CD4-positive, alpha-beta T cell treated with Interleukin-21 for 1 hour (primary cell): Measurements from ENCODE around the gene NUP210.
A peak's percentile ranks its signal among the peaks of the same experiment; 100 is the strongest.

Experiments
- DNase-seq: peaks from one replicate; pipeline ENCODE4 v3.0.0-alpha.2; 2020

The NUP210 gene

DNA sequence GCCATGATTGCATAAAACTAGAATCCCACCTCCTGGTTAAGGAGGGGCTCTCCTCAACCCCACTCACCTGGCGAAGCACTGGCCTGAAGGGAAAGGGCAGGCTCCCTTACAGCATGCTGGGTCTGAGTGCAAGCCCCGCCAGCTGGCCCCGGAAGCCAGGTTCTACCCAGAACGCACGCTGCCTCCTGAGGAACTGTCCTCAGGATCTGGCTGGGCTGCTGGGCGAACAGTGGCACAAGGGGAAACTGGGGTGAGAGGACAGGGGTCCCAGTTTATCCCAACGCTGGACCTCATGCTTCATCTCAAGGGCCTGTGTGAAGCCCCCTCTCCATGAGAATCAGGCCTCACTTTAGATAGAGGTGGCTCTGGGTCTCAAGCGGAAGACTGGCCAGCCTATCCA lies 47.5 kb downstream of the NUP210 start:
- no peak for DNase-seq

- no peak for DNase-seq
Observed at GRCh38 chr3:13372126-13372525, 48.0 kb downstream of the NUP210 start.

GRCh38 chr3:13371100-13372075 lies 48.7 kb downstream of the NUP210 start:
- no peak for DNase-seq

GRCh38 chr3:13370609-13371008 lies 49.5 kb downstream of the NUP210 start:
- no peak for DNase-seq

- no peak for DNase-seq
Observed at GRCh38 chr3:13370055-13370454, 50.1 kb downstream of the NUP210 start.

DNA sequence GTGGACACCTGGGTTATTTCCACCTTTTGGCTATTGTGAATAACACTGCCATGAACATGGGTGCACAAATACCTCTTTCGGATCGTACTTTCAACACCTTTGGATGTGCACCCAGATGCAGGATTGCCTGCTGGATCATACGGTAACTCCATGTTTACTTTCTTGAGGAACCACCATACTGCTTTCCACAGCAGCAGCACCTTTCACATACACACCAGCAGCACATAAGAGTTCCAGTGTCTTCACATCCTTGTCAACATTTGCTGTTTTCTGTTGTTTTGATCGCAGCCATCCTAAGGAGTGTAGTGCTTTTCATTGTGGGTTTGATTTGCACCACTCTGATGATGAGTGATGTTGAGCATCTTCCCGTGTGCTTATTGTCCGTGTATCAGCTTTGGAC lies 51.3 kb downstream of the NUP210 start:
- DNase-seq, result no peak

- DNase-seq, result no peak
Observed at GRCh38 chr3:13367728-13368127, 52.4 kb downstream of the NUP210 start.

DNA sequence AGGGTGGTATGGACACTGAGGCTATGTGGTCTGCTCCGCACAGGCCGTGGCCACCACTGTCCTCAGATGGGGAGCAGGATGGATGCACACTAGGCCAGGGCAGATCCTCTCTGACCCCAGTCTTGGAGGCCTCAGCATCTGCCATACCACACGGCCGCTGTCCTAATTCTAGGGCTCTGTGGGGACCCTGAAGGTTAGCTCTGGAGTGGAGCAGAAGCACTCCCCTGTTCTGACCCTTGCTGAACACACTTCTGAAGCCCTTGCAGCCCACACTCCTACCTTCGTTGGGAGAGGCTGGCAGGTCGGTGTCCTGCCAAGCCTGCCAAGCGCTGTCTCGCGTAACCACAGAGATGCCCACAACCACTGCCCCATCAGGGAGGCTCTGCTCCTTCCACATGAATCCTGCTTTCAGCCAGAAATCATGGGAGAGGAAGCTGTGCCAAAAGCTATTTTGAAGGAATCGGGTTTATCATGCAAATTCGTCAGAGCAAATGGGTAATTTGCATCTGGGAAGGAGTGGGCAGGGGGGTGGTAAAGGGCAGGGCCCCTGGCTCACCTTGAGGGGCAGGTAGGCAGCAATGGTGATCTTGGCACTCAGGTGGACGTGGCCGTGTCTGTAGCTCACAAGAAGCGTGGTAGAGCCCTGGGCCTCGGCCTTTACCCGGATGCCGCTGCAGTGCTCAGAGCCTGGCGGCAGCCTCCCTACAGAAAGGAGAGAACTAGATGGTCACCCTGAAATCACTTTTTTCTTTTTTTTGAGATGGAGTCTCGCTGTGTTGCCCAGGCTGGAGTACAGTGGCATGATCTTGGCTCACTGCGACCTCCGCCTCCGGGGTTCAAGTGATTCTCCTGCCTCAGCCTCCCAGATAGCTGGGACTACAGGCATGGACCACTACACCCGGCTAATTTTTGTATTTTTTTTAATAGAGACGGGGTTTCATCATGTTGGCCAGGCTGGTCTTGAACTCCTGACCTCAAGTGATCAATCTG lies 54.4 kb downstream of the NUP210 start:
- no peak for DNase-seq

DNA sequence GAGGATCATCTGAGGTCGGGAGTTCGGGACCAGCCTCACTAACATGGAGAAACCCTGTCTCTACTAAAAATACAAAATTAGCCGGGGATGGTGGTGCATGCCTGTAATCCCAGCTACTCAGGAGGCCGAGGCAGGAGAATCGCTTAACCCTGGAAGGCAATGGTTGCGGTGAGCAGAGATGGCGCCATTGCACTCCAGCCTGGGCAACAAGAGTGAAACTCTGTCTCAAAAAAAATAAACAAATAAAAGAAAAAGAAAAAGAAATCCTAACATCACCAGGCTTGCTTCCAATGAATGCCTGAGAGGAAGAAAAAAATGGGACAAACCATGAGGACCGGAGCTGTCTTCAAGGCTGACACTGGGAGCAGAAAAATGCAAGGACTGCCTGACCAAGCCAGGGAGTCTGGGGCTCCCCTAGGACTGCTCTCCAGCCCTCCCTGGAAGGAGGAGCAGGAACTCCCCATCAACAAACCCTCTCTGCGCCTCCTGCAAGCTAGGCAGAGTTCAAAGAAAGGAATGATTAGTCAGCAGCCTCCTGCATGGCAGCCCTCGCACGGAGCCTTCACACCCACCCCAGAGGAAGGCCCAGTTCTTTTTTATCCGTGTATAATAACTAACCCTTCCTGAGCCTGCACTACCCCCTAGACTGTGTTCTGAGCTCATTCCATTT lies 55.4 kb downstream of the NUP210 start:
- DNase-seq, result no peak

- no peak for DNase-seq
Observed at GRCh38 chr3:13362551-13362950, 57.6 kb downstream of the NUP210 start.

DNA sequence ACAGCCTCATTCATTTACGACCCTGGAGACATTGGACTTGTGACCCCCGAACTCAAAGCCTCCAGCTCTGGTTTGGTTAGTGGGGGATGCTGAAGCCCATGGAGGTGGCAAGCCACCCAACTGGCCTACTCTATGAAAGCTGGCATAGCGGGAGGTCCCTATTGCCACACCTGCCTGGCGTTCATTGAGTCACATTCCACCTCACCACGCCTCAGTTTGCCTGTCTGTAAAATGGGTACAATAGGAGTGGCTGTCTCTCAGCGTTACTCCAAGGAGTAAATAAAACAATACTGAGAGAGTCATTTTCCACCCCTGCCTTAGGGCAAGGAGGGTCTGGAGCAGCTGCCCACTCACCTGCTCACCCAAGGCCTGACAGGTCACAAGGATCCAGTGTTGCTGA lies 60.2 kb downstream of the NUP210 start:
- no peak for DNase-seq

- no peak for DNase-seq
Observed at GRCh38 chr3:13358643-13359042, 61.5 kb downstream of the NUP210 start.

GRCh38 chr3:13358051-13358450 lies 62.1 kb downstream of the NUP210 start:
- DNase-seq, result no peak

DNA sequence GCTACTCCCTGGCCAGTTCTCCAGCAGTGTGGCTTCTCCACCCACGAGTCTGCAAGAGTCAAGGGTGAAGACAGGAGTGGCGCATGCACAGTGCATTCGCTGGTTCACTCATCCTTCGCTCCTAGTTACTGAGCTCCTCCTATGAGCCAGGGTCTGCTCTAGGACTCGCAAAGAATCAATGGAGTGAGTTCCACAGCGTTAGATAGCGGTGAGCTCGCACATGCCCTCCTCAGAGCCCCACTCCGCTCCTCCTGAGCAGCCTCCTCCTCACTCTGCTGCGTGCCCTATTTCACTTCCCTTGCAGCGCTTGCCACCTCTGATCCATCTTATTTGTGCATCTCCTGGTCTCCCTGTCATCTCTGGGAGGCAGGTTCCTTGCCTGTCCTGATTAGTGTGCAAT lies 63.0 kb downstream of the NUP210 start:
- DNase-seq, result no peak

DNA sequence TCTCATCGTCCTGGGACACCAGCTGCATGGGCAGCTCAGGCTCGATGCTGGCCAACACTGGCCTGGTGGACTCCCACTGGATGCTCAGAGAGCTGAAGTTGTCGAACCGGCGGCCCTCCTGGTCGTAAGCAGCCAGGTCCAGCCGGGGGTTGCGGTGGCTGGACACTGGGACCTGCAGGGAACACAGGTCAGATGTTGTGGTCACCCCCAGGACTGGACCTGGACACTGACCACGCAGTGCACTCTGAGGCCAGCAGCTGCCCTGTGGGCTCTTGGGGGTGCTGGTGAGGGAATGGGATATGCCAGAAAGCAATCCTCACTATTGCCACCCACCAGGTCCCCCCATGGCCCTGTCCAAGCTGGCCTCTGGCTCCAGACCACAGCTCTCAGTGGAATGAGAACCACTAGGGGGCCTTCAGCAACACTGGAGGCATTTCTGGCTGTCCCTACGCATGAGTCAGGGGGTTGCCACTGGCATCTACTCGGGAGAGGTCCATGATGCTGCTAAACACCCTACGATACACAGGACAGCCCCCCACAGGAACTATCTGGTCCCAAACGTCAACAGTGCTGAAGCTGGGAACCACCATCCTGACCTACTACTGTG lies 66.1 kb downstream of the NUP210 start:
- DNase-seq, result no peak

- DNase-seq, result no peak
Observed at GRCh38 chr3:13353506-13353905, 66.6 kb downstream of the NUP210 start.

- no peak for DNase-seq
Observed at GRCh38 chr3:13352621-13353131, 67.4 kb downstream of the NUP210 start.

- no peak for DNase-seq
Observed at GRCh38 chr3:13349823-13350222, 70.3 kb downstream of the NUP210 start.

- DNase-seq, result peak; percentile 12
Observed at GRCh38 chr3:13348661-13349396, 71.3 kb downstream of the NUP210 start.

DNA sequence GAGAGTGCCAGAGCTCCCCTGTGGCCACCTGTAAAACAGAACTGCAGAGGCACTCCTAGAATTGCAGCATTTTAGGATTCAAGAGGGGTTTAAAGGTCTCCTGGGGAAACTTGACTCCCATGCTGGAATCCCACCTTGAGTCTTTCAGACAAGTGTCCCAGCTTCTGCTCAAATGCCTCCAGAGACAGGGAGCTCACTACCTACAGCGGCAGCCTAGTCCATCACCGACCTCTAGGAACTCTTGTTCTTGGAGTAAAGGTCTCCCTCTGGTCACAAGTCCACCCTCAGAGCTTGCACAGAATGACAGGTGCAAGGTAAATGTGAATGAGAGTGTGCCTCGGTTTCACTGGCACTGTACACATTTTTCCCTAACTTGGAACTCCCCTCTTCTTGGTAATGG lies 72.0 kb downstream of the NUP210 start:
- DNase-seq, result no peak

- DNase-seq, result no peak
Observed at GRCh38 chr3:13347390-13347950, 72.7 kb downstream of the NUP210 start.
